Activated T-cell treated with anti-CD3 and anti-CD28 coated beads, Interleukin-2, amount 50 U/mL, for 72 hours (primary cell): ENCODE measurements around the gene CDH2. TPM values are rescaled to one million over a fixed set of nuclear protein-coding genes. Genes with fewer than 3 reads are reported as not detected.
A peak's percentile ranks its signal among the peaks of the same experiment; 100 is the strongest.

Experiments used
- ATAC-seq, 2 donors: fragments of 150-1000 bp; cut with Tn5 transposase; replicated peaks in 1 of 2; 2 replicates each; pipeline ENCODE4 v1.10.0; 2021; ENCODE audit warnings: moderate library complexity in 2 of 2, mild to moderate bottlenecking in 1 of 2
- DNase-seq, 2 donors: peaks; one replicate each; pipeline ENCODE4 v3.0.0; 2021 to 2022; ENCODE audit warnings: mixed read lengths in 1 of 2
- H3K27ac Mint-ChIP-seq: one replicate; pipeline ENCODE4 v1.8.0; 2022; ENCODE audit warnings: mild to moderate bottlenecking, moderate library complexity, mixed read lengths
- H3K27me3 Mint-ChIP-seq: one replicate; pipeline ENCODE4 v1.8.0; 2022; ENCODE audit warnings: low read depth, mixed read lengths
- H3K36me3 Mint-ChIP-seq, 2 donors: one replicate each; pipeline ENCODE4 v1.8.0; 2022; ENCODE audit warnings: mixed read lengths in 2 of 2, mild to moderate bottlenecking in 1 of 2; ENCODE audit not compliant: insufficient read depth in 2 of 2
- H3K4me1 Mint-ChIP-seq: one replicate; pipeline ENCODE4 v1.8.0; 2022; ENCODE audit warnings: low read depth, mixed read lengths
- H3K4me3 Mint-ChIP-seq, 2 donors: one replicate each; pipeline ENCODE4 v1.8.0; 2022; ENCODE audit warnings: mild to moderate bottlenecking in 2 of 2, mixed read lengths in 2 of 2, moderate library complexity in 2 of 2
- H3K9me3 Mint-ChIP-seq, 2 donors: one replicate each; pipeline ENCODE4 v1.8.0; 2022; ENCODE audit warnings: mixed read lengths in 2 of 2
- total RNA-seq, 2 donors: library from RNA; stranded (reverse); gene quantifications; one replicate each; pipeline ENCODE4 v1.2.3, GENCODE V29; 2022

Gene CDH2
- total RNA-seq, 2 donors from 2014 or later = 0.07 TPM; not detected in 1

GRCh38 chr18:28178720-28179119, 1.8 kb upstream of the CDH2 start:
- H3K36me3 Mint-ChIP-seq = peaks cover 6 to 8% of the 10 kb centered on the region in 2 donors
- DNase-seq = no peak
- peak overlapping the region; percentile 68 to 75 for H3K4me3 Mint-ChIP-seq
- peaks cover 51% of the 10 kb centered on the region for H3K27me3 Mint-ChIP-seq
- H3K27ac Mint-ChIP-seq = no peak overlapping the region
- H3K9me3 Mint-ChIP-seq = no peaks in the 10 kb centered on the region
- H3K4me1 Mint-ChIP-seq = peaks cover 18% of the 10 kb centered on the region
- ATAC-seq = no peak

DNA sequence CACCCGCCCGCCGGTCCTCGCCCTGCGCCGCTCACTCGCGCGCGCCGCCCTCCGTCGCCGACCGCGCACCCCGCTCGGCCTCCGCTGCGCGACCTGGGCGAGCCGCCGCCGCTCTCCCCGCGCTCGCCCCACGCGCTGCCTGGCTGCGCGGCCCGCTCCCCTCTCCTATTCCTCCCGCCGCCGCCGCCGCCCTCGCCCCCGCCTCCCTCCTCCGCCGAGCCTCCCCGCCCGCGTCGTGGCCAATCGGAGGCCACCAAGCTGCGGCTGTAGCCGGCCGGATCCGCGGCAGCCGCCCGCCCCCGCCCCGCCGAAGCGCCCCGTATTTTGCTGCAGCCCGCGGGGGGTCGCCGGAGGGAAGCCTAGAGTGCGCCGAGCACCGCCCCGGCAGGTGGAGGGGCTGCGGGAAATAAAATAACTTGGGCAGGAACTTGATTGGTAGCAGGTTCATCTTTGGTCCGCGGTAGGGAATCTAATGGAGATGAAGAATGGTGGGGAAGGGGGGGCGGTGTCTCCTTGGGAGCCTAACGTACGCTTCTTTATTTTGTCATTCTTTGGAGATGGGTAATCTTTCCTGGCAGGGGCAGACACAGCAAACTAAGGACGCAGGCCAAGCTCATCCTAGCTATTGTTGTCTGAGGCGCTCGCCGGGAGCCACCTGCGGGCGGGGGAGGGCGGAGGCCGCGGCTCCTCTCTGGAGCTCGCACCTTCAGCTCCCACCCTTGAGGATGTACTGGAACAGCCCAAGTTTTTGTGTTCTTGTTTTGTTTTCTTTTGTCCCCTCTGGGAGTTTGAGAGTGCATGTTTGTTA, 1.1 kb upstream of the CDH2 start:
- Mint-ChIP-seq H3K27ac (peak overlapping the region; percentile 24), H3K27me3 (peaks cover 51% of the 10 kb centered on the region), H3K4me3 (peak overlapping the region; percentile 68 to 75), H3K36me3 (peaks cover 6 to 8% of the 10 kb centered on the region in 2 donors), H3K4me1 (peaks cover 18% of the 10 kb centered on the region), H3K9me3 (no peaks in the 10 kb centered on the region)
- ATAC-seq (peak; percentile 21 to 56), DNase-seq (peak in 1 of 2 donors; percentile 13)

DNA sequence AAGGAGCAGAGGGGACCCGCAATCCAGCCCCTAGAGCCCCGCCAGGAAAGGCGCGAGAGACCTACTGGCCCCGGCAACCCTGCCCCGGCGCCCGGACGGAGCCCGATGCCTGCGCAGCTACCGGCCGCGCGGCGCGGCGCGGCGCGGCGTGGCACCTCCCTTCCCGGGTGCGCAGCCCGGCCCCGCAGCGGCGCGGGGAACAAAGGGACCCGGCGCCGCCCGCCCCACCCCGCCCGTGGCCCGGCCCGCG, 307 bp downstream of the CDH2 start:
- no peaks in the 10 kb centered on the region for H3K9me3 Mint-ChIP-seq
- peak overlapping the region in 1 of 2 donors; percentile 87 for H3K4me3 Mint-ChIP-seq
- H3K27me3 Mint-ChIP-seq = peaks cover 53% of the 10 kb centered on the region
- ATAC-seq (peak in 1 of 2 donors; percentile 33), DNase-seq (no peak)
- H3K27ac Mint-ChIP-seq = no peak overlapping the region
- peaks cover 6 to 8% of the 10 kb centered on the region in 2 donors for H3K36me3 Mint-ChIP-seq
- peaks cover 18% of the 10 kb centered on the region for H3K4me1 Mint-ChIP-seq

DNA sequence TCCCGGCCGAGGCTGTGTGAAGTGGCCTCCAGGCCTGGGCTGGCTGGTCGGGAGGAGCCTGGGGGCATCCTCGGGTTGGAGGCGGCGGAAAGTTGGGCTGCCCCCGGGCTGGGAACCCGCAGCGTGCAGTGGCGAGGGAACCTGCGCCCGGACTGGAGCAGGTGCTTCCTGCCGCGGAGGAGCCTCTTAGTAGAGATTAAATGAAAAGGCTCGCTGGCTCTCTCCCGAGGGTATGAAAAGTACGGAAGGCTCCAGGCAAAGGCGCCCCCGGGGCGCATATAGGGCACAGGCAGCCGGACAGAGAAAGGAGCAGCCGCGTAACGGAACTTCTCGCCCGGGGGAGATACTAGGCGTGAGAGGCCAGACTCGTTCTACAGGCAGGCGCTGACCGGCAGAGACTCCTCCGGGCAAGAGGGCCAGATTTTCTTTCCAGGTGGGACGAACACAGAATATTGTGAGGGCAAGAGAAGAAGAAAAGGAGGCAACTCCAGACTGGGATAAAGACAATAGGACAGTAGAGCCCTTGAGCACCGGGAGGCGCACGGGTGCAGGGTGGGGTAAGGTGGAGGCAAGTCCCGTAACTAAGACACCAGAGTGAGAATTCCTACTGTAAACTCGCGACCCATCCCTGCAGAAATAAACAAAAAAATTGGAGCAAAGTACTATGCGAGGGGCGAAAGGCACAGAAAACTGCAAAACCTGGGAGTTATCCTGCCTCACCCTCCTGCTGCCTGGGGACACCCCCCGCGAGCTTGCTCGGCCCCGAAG, 816 bp downstream of the CDH2 start:
- H3K4me3 Mint-ChIP-seq = peak overlapping the region; percentile 71 to 87
- H3K36me3 Mint-ChIP-seq = peaks cover 6 to 8% of the 10 kb centered on the region in 2 donors
- DNase-seq (no peak), ATAC-seq (no peak)
- H3K9me3 Mint-ChIP-seq = no peaks in the 10 kb centered on the region
- H3K27me3 Mint-ChIP-seq = peaks cover 55% of the 10 kb centered on the region
- H3K27ac Mint-ChIP-seq = no peak overlapping the region
- H3K4me1 Mint-ChIP-seq = peaks cover 18% of the 10 kb centered on the region

GRCh38 chr18:28175150-28175929, 1.6 kb downstream of the CDH2 start:
- Mint-ChIP-seq H3K36me3 (peaks cover 6 to 8% of the 10 kb centered on the region in 2 donors), H3K4me3 (peak overlapping the region; percentile 46 to 87), H3K27ac (peak overlapping the region; percentile 82), H3K27me3 (peaks cover 47% of the 10 kb centered on the region), H3K4me1 (peaks cover 18% of the 10 kb centered on the region), H3K9me3 (no peaks in the 10 kb centered on the region)
- ATAC-seq (no peak), DNase-seq (no peak)

- Mint-ChIP-seq H3K27me3 (peaks cover 41% of the 10 kb centered on the region), H3K27ac (no peak overlapping the region), H3K4me1 (peaks cover 18% of the 10 kb centered on the region), H3K4me3 (no peak overlapping the region), H3K9me3 (no peaks in the 10 kb centered on the region), H3K36me3 (peaks cover 6 to 8% of the 10 kb centered on the region in 2 donors)
- ATAC-seq (no peak), DNase-seq (no peak)
Measured at GRCh38 chr18:28174181-28174905, 2.6 kb downstream of the CDH2 start.

GRCh38 chr18:28171837-28172236, 5.1 kb downstream of the CDH2 start:
- Mint-ChIP-seq H3K27me3 (peaks cover 29% of the 10 kb centered on the region), H3K4me3 (no peak overlapping the region), H3K27ac (no peak overlapping the region), H3K4me1 (peaks cover 18% of the 10 kb centered on the region), H3K9me3 (no peaks in the 10 kb centered on the region), H3K36me3 (peaks cover 6% of the 10 kb centered on the region in 2 donors)
- no peak for ATAC-seq
- DNase-seq = no peak

DNA sequence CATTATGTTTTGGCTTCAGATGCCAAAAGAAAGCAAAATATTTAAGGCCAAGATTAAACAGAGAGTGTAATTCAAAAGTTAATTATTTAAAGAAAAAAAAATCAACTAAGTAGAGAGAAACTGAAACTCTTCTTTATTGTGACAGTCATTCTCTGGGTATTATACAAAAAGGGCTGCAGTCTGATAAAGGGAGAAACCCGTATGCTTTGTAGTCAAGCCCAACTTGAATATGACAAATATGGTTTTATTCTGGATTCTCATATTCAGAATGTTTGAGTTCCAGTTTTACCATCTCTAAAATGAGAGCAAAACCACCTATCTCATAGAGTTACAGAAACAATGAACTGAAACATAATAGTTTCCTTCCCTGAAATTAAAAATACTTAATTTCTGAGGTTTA, 8.2 kb downstream of the CDH2 start:
- ATAC-seq = no peak
- no peaks in the 10 kb centered on the region for H3K36me3 Mint-ChIP-seq

DNA sequence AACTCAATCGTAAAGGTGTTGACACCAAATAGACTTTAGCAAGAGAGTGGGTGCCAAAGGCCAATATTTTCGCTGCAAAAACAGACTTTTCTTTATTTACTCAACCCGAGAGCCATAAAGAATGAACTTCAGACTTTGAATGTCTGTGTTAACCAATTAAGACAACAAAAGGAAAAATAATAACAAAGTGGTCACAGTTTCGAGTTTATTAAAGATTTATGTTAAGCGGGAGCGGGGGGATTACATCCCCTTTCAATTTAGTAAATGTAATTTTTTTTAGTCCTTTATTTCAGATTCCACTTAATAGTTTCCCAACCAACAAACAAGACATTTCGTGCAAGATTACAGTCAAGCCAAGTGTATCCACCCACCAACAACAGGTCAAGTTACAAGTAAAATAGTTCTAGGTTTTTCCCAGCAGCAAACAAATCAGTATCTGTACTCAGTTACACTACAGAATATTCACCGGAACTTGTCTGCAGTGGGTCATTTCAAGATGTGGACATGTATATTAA, 9.0 kb downstream of the CDH2 start:
- H3K27ac Mint-ChIP-seq = no peak overlapping the region
- peaks cover 0 to under 1% of the 10 kb centered on the region in 2 donors for H3K9me3 Mint-ChIP-seq
- DNase-seq = no peak
- H3K36me3 Mint-ChIP-seq = no peaks in the 10 kb centered on the region
- no peaks in the 10 kb centered on the region for H3K4me1 Mint-ChIP-seq
- peaks cover 6% of the 10 kb centered on the region for H3K27me3 Mint-ChIP-seq
- no peak overlapping the region for H3K4me3 Mint-ChIP-seq
- no peak for ATAC-seq

More for the DNA sequence above, 8.2 kb downstream of the CDH2 start:
- DNase-seq = no peak
- H3K9me3 Mint-ChIP-seq = no peaks in the 10 kb centered on the region
- peaks cover 6% of the 10 kb centered on the region for H3K27me3 Mint-ChIP-seq
- no peak overlapping the region for H3K27ac Mint-ChIP-seq
- no peak overlapping the region for H3K4me3 Mint-ChIP-seq
- H3K4me1 Mint-ChIP-seq = no peaks in the 10 kb centered on the region

DNA sequence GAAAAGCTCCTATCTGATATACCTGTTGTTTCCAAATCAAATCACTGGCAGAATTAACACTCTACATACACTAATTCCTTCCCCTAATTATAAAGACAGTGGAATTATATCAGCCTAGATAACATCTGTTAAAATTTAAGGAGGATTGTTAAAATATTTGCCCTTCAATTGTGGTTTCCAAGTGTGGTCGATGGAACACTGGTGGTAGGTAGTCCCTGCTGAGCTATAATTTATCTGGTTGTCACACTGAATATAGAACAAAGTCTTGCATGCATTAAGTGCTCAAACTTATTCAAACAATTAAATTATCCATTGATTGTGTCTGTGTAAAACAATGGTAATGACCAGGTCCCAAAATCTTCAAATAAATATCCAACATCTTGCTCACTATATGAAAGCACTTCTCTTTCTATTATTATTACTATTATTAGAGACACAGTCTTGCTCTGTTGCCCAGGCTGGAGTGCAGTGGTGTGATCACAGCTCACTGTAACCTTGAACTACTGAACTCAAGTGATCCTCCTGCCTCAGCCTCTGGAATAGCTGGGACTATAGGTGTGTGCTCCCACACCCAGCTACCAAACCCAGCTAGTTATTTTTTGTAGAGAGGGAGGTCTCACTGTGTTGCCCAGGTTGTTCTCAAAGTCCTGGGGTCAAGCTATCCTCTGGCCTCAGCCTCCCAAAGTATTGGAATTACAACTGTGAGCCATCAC, 12.0 kb downstream of the CDH2 start:
- Mint-ChIP-seq H3K9me3 (peaks cover 0 to 2% of the 10 kb centered on the region in 2 donors), H3K27ac (no peak overlapping the region), H3K27me3 (no peaks in the 10 kb centered on the region), H3K4me3 (no peak overlapping the region), H3K36me3 (no peaks in the 10 kb centered on the region), H3K4me1 (no peaks in the 10 kb centered on the region)
- no peak for DNase-seq
- ATAC-seq = no peak

GRCh38 chr18:28163201-28163775, 13.6 kb downstream of the CDH2 start:
- Mint-ChIP-seq H3K9me3 (peaks cover 0 to 2% of the 10 kb centered on the region in 2 donors), H3K4me3 (no peak overlapping the region), H3K27me3 (no peaks in the 10 kb centered on the region), H3K27ac (no peak overlapping the region), H3K4me1 (no peaks in the 10 kb centered on the region), H3K36me3 (no peaks in the 10 kb centered on the region)
- ATAC-seq (no peak), DNase-seq (no peak)
